HCT116 (cell line): Measurements from ENCODE around the gene TPH2. TPM values are rescaled to one million over a fixed set of nuclear protein-coding genes. Genes with fewer than 3 reads are reported as not detected.

Source experiments
- ATAC-seq: fragments of 200-7000 bp; cut with Tn5 transposase; 2 replicates; pipeline ENCODE4 v1.9.1; 2020; ENCODE audit warnings: mild to moderate bottlenecking, moderate library complexity
- BruUV-seq: library from RNA; stranded (reverse); fragments of 400-500 nt; replicated peaks from 2 replicates; lab custom pipeline; 2021; lab: Mats Ljungman, UMichigan
- CTCF ChIA-PET: fragments of 300-600 bp; sonication (Branson Sonifier 250); formaldehyde crosslinking; loops from one replicate; lab custom pipeline; 2021; ENCODE audit warnings: antibody characterized with exemption; lab: Charles Lee
- POLR2A ChIA-PET: fragments of 300-600, 350-600 bp; sonication (Branson Sonifier 250); formaldehyde crosslinking; loops from one replicate; lab custom pipeline; 2021; ENCODE audit warnings: antibody characterized with exemption; lab: Charles Lee
- RAD21 ChIA-PET, 2 experiments: fragments of 300-600 bp; sonication (Branson Sonifier 250); formaldehyde crosslinking; loops; one replicate each; lab custom pipeline; 2023; ENCODE audit warnings: low total read pairs in 2 of 2; ENCODE audit not compliant: uncharacterized antibody in 2 of 2, unreplicated experiment in 2 of 2, low non-redundant PET in 1 of 2; lab: Charles Lee
- DNase-seq: peaks from one replicate; pipeline ENCODE4 v3.0.0-alpha.2; 2010; ENCODE audit warnings: low read depth, low spot score
- H2AFZ ChIP-seq: fragments of 200-600 bp; shearing (Covaris generic), sonication (generic); 2 replicates; pipeline ENCODE4 v1.6.1; 2017; ENCODE audit warnings: low read depth, mixed run types, mixed read lengths, antibody characterized with exemption, low read length; ENCODE audit not compliant: poor library complexity, severe bottlenecking
- H3K27ac ChIP-seq: 2 replicates; pipeline ENCODE4 v1.5.1; 2012; ENCODE audit warnings: low read depth, low read length
- H3K27me3 ChIP-seq: fragments of 200-600 bp; sonication (generic); 2 replicates; pipeline ENCODE4 v1.6.1; 2016; ENCODE audit warnings: mixed run types, low read length, mixed read lengths; ENCODE audit not compliant: insufficient read depth
- H3K36me3 ChIP-seq, 2 experiments: fragments of 200-500 bp in 1 of 2; fragments of 200-600 bp in 1 of 2; sonication (Bioruptor generic) in 1 of 2; sonication (generic) in 1 of 2; 2 replicates each; pipeline versions ENCODE4 v1.5.1 to v1.6.1; 2014 to 2016; ENCODE audit warnings: low read length in 2 of 2, inconsistent platforms in 1 of 2, mixed read lengths in 1 of 2, mixed run types in 1 of 2; ENCODE audit not compliant: insufficient read depth in 2 of 2, control insufficient read depth in 1 of 2
- H3K4me1 ChIP-seq, 2 experiments: fragments of 200-600 bp in 1 of 2; sonication (generic) in 1 of 2; 2 replicates each; pipeline versions ENCODE4 v1.5.1 to v1.6.1; 2012 to 2017; ENCODE audit warnings: low read length in 2 of 2, inconsistent platforms in 1 of 2, mild to moderate bottlenecking in 1 of 2, mixed read lengths in 1 of 2, mixed run types in 1 of 2, moderate library complexity in 1 of 2; ENCODE audit not compliant: insufficient read depth in 2 of 2, control insufficient read depth in 1 of 2
- H3K4me2 ChIP-seq: fragments of 200-600 bp; sonication (generic); 2 replicates; pipeline ENCODE4 v1.6.1; 2017; ENCODE audit warnings: mixed run types, low read length, mixed read lengths
- H3K4me3 ChIP-seq, 2 experiments: fragments of 200-600 bp in 1 of 2; sonication (generic) in 1 of 2; replicated peaks in 1 of 2; 2 replicates each; pipeline ENCODE4 v1.5.1; 2011 to 2016; ENCODE audit warnings: low read length in 2 of 2, control low read depth in 1 of 2, low read depth in 1 of 2, mild to moderate bottlenecking in 1 of 2, mixed read lengths in 1 of 2, mixed run types in 1 of 2
- H3K79me2 ChIP-seq: fragments of 200-600 bp; sonication (generic); 2 replicates; pipeline ENCODE4 v1.6.1; 2017; ENCODE audit warnings: mild to moderate bottlenecking, mixed run types, low read length, moderate library complexity, mixed read lengths; ENCODE audit not compliant: insufficient read depth
- H3K9ac ChIP-seq: fragments of 200-600 bp; sonication (generic); 2 replicates; pipeline ENCODE4 v1.6.1; 2016; ENCODE audit warnings: low read length, mixed read lengths
- H3K9me2 ChIP-seq: fragments of 200-600 bp; sonication (generic), shearing (Covaris generic); 2 replicates; pipeline ENCODE4 v1.6.1; 2017; ENCODE audit warnings: mixed run types, mild to moderate bottlenecking, moderate library complexity; ENCODE audit not compliant: insufficient read depth
- H3K9me3 ChIP-seq, 2 experiments: fragments of 200-500 bp in 1 of 2; fragments of 200-600 bp in 1 of 2; sonication (Bioruptor generic) in 1 of 2; sonication (generic) in 1 of 2; 2 replicates each; pipeline ENCODE4 v1.6.1; 2014 to 2017; ENCODE audit warnings: low read length in 2 of 2, mixed read lengths in 2 of 2, inconsistent platforms in 1 of 2, low read depth in 1 of 2, mild to moderate bottlenecking in 1 of 2, mixed run types in 1 of 2, moderate library complexity in 1 of 2; ENCODE audit not compliant: control insufficient read depth in 1 of 2, insufficient read depth in 1 of 2
- H4K20me1 ChIP-seq: fragments of 200-600 bp; sonication (generic), shearing (Covaris generic); 2 replicates; pipeline ENCODE4 v1.6.1; 2017; ENCODE audit warnings: mixed run types, mild to moderate bottlenecking, moderate library complexity; ENCODE audit not compliant: insufficient read depth
- CBX3 ChIP-seq: IDR thresholded peaks from 2 replicates; pipeline ENCODE4 v1.6.1; 2012; ENCODE audit warnings: low read depth
- CEBPB ChIP-seq: IDR thresholded peaks from 2 replicates; pipeline ENCODE4 v1.6.1; 2012; ENCODE audit warnings: low read depth
- ELF1 ChIP-seq: IDR thresholded peaks from 2 replicates; pipeline ENCODE4 v1.6.1; 2012; ENCODE audit warnings: low read depth, borderline replicate concordance
- EZH2 ChIP-seq: fragments of 200-600 bp; sonication (generic); IDR thresholded peaks from 2 replicates; pipeline ENCODE4 v1.6.1; 2017; ENCODE audit warnings: antibody characterized with exemption, mixed run types
- EZH2phosphoT487 ChIP-seq: fragments of 200-600 bp; IDR thresholded peaks from 2 replicates; pipeline ENCODE4 v1.6.1; 2018; ENCODE audit warnings: antibody characterized with exemption, borderline replicate concordance
- FOSL1 ChIP-seq: IDR thresholded peaks from 2 replicates; pipeline ENCODE4 v1.6.1; 2012; ENCODE audit warnings: low read depth
- JUND ChIP-seq: IDR thresholded peaks from 2 replicates; pipeline ENCODE4 v1.6.1; 2012
- MAX ChIP-seq: IDR thresholded peaks from 2 replicates; pipeline ENCODE4 v1.6.1; 2012
- POLR2A ChIP-seq: IDR thresholded peaks from 2 replicates; pipeline ENCODE4 v1.7.0; 2011; ENCODE audit warnings: borderline replicate concordance; ENCODE audit not compliant: insufficient read depth, insufficient read length; ENCODE audit errors: extremely low read depth
- POLR2AphosphoS5 ChIP-seq: IDR thresholded peaks from 2 replicates; pipeline ENCODE4 v1.6.1; 2011; ENCODE audit warnings: mild to moderate bottlenecking, low read depth, low read length, moderate library complexity
- SIN3A ChIP-seq: IDR thresholded peaks from 2 replicates; pipeline ENCODE4 v1.6.1; 2012; ENCODE audit warnings: low read depth
- TCF7L2 ChIP-seq: IDR thresholded peaks from 2 replicates; pipeline ENCODE4 v1.7.0; 2011; ENCODE audit warnings: borderline replicate concordance, inconsistent platforms; ENCODE audit not compliant: insufficient read depth, insufficient read length; ENCODE audit errors: extremely low read depth
- YY1 ChIP-seq: IDR thresholded peaks from 2 replicates; pipeline ENCODE4 v1.6.1; 2011; ENCODE audit warnings: low read length, low read depth, moderate library complexity, mild to moderate bottlenecking; ENCODE audit not compliant: insufficient replicate concordance; ENCODE audit errors: extremely low read depth
- ZFX ChIP-seq: fragments of 450-650 bp; IDR thresholded peaks from 2 replicates; pipeline ENCODE4 v1.6.1; 2017
- ZNF274 ChIP-seq: fragments of 200-500 bp; sonication (Bioruptor generic); IDR thresholded peaks from 2 replicates; pipeline ENCODE4 v1.6.1; 2014; ENCODE audit warnings: mild to moderate bottlenecking, low read depth, low read length, inconsistent platforms
- intact Hi-C: fragments of 100-400 bp; cut with micrococcal nuclease; formaldehyde crosslinking; loops from 2 replicates; pipeline ENCODE4 v1.10.0; 2022
- total RNA-seq: library from RNA; stranded (reverse); gene quantifications from one replicate; pipeline ENCODE4 v1.2.1, GENCODE V29; 2021; ENCODE audit not compliant: unreplicated experiment
- TF ChIP-seq, protein P1 (sequence below): IDR thresholded peaks from 2 replicates; pipeline ENCODE4 v1.6.1; 2012
- TF ChIP-seq, protein P2 (sequence below), 3 experiments: fragments of 200-600 bp in 1 of 3; sonication (generic) in 1 of 3; IDR thresholded peaks in 2 of 3; conservative IDR thresholded peaks in 1 of 3; 2 replicates each; pipeline ENCODE4 v1.5.1; 2012 to 2017; ENCODE audit warnings: low read depth in 2 of 3, low read length in 2 of 3, antibody characterized with exemption in 1 of 3, borderline replicate concordance in 1 of 3, control low read depth in 1 of 3, mild to moderate bottlenecking in 1 of 3, mixed read lengths in 1 of 3, mixed run types in 1 of 3, moderate library complexity in 1 of 3; ENCODE audit not compliant: insufficient read depth in 1 of 3

TPH2 gene
- total RNA-seq, 1 experiment from 2014 or later = not detected

GRCh38 chr12:72074065-72074464, 135.4 kb downstream of the TPH2 start:
- Histone ChIP-seq H3K9me2 (no peaks in the 10 kb centered on the region), H3K79me2 (no peaks in the 10 kb centered on the region), H3K36me3 (no peaks in the 10 kb centered on the region), H3K27me3 (no peaks in the 10 kb centered on the region), H2AFZ (no peak overlapping the region), H3K9ac (no peak overlapping the region), H3K4me3 (no peak overlapping the region), H4K20me1 (no peaks in the 10 kb centered on the region), H3K27ac (no peak overlapping the region), H3K4me2 (no peak overlapping the region)
- ChIA-PET RAD21 (no interaction called here), POLR2A (no interaction called here), CTCF (no interaction called here)
- DNase-seq (no peak), ATAC-seq (no peak)
- intact Hi-C loops = no loop called here
- BruUV-seq = no TSS peak
- TF ChIP-seq ELF1 (no peak), MAX (no peak), ZFX (no peak), TCF7L2 (no peak), EZH2phosphoT487 (no peak), FOSL1 (no peak), ZNF274 (no peak), EZH2 (no peak), CEBPB (no peak)
- TF ChIP-seq, all 23 proteins: peak for 0
- H3K4me1 ChIP-seq = no peaks in the 10 kb centered on the region
- no peaks in the 10 kb centered on the region for H3K9me3 ChIP-seq

DNA sequence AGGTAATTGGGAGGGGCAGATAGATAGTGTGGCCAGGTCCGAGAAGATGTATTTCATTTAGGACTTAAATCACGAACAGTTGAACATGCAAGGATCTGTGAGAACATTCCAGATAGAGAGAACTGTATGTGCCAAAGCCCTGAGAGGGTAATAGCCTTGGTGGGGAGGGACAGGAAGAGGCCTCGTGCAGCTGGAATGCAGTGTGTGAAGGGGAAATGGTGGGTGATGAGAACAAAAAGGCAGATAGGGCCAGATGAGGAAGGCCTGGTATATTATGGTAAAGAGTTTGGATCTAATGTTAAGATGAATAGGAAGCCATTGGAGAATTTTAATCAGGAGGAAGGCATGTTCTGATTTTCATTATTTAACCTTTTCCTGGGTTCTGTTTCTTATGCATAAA, 136.3 kb downstream of the TPH2 start:
- Histone ChIP-seq H3K9me3 (no peaks in the 10 kb centered on the region), H3K79me2 (no peaks in the 10 kb centered on the region), H4K20me1 (no peaks in the 10 kb centered on the region), H3K4me3 (no peak overlapping the region), H2AFZ (no peak overlapping the region), H3K36me3 (no peaks in the 10 kb centered on the region), H3K27me3 (no peaks in the 10 kb centered on the region), H3K9ac (no peak overlapping the region), H3K9me2 (no peaks in the 10 kb centered on the region), H3K27ac (no peak overlapping the region), H3K4me1 (no peaks in the 10 kb centered on the region), H3K4me2 (no peak overlapping the region)
- no TSS peak for BruUV-seq
- intact Hi-C loops = no loop called here
- no peak for ATAC-seq
- CTCF ChIA-PET = no interaction called here
- DNase-seq = no peak
- RAD21 ChIA-PET = no interaction called here
- POLR2A ChIA-PET = no interaction called here
- TF ChIP-seq, protein P1, sequence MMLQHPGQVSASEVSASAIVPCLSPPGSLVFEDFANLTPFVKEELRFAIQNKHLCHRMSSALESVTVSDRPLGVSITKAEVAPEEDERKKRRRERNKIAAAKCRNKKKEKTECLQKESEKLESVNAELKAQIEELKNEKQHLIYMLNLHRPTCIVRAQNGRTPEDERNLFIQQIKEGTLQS = no peak
- TF ChIP-seq EZH2phosphoT487 = no peak
- TF ChIP-seq CBX3 = no peak
- TF ChIP-seq POLR2A = no peak
- no peak for TF ChIP-seq ZFX
- no peak for TF ChIP-seq SIN3A
- TF ChIP-seq POLR2AphosphoS5 = no peak
- TF ChIP-seq FOSL1 = no peak
- TF ChIP-seq JUND = no peak
- no peak for TF ChIP-seq MAX
- TF ChIP-seq ELF1 = no peak
- TF ChIP-seq YY1 = no peak
- TF ChIP-seq, protein P2, sequence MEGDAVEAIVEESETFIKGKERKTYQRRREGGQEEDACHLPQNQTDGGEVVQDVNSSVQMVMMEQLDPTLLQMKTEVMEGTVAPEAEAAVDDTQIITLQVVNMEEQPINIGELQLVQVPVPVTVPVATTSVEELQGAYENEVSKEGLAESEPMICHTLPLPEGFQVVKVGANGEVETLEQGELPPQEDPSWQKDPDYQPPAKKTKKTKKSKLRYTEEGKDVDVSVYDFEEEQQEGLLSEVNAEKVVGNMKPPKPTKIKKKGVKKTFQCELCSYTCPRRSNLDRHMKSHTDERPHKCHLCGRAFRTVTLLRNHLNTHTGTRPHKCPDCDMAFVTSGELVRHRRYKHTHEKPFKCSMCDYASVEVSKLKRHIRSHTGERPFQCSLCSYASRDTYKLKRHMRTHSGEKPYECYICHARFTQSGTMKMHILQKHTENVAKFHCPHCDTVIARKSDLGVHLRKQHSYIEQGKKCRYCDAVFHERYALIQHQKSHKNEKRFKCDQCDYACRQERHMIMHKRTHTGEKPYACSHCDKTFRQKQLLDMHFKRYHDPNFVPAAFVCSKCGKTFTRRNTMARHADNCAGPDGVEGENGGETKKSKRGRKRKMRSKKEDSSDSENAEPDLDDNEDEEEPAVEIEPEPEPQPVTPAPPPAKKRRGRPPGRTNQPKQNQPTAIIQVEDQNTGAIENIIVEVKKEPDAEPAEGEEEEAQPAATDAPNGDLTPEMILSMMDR (IDR thresholded peaks at IDR 0.05 in 2 of 3, conservative IDR thresholded peaks at IDR 0.05 in 1 of 3; ENCODE audit: borderline replicate concordance in 1 of 3, insufficient read depth in 1 of 3, low read depth in 2 of 3, low read length in 2 of 3) = no peak
